C4-2B (cell line): ENCODE measurements around the gene MRGPRE.

Experiments used
- CTCF ChIP-seq: fragments of 450-650 bp; conservative IDR thresholded peaks from 2 replicates; pipeline ENCODE4 v1.5.1; 2017; ENCODE audit warnings: mild to moderate bottlenecking
- ZFX ChIP-seq: fragments of 450-650 bp; IDR thresholded peaks from 2 replicates; pipeline ENCODE4 v1.6.1; 2017

- TF ChIP-seq CTCF (no peak), ZFX (no peak)
Observed at GRCh38 chr11:3217818-3218482, 14.3 kb downstream of the MRGPRE start.
